ENCODE results near the gene CMBL. TPM values are rescaled to one million over a fixed set of nuclear protein-coding genes. Genes with fewer than 3 reads are reported as not detected.

Gene CMBL
- total RNA-seq, 1 experiment from 2014 or later = 12.6 TPM

- no peak overlapping the region for H3K4me2 ChIP-seq (ENCODE audit: insufficient read depth, insufficient read length, low read length)
- no peak overlapping the region for H3K27ac ChIP-seq (ENCODE audit: insufficient read length, low read depth, low read length)
- H3T11ph ChIP-seq (ENCODE audit: low read length) = no peak overlapping the region
- H3K23me2 ChIP-seq (ENCODE audit: insufficient read length, low read depth, low read length, poor library complexity, severe bottlenecking) = peaks cover 10% of the 10 kb centered on the region
- no peaks in the 10 kb centered on the region; a peak in 2 of 4 replicates for H3K4me1 Mint-ChIP-seq
- H3K79me2 ChIP-seq (ENCODE audit: insufficient read depth, low read length) = no peaks in the 10 kb centered on the region
- H2BK5ac ChIP-seq (ENCODE audit: insufficient read length, low read length) = no peak overlapping the region
- no peak overlapping the region for H3K23ac ChIP-seq (ENCODE audit: insufficient read length, low read depth, low read length)
- no peak overlapping the region for H2AK5ac ChIP-seq (ENCODE audit: insufficient read length, low read length)
- H3K9ac ChIP-seq (ENCODE audit: extremely low read depth, insufficient read length, low read length) = no peak overlapping the region
- no peak overlapping the region for H3K56ac ChIP-seq (ENCODE audit: insufficient read length, low read depth, low read length)
- H3K27me3 Mint-ChIP-seq (ENCODE audit: low read depth) = peaks cover 64% of the 10 kb centered on the region
- H3K4me1 ChIP-seq (ENCODE audit: insufficient read depth, low read length) = no peaks in the 10 kb centered on the region; the same call in 1 of the 2 replicates
- no peak overlapping the region for H2BK120ac ChIP-seq (ENCODE audit: low read depth, low read length, poor library complexity, severe bottlenecking)
- H3K27me3 ChIP-seq (ENCODE audit: insufficient read depth, low read length) = peaks cover 36% of the 10 kb centered on the region; the same call in 1 of the 2 replicates
- H2BK20ac ChIP-seq (ENCODE audit: low read depth, low read length, poor library complexity, severe bottlenecking) = no peak overlapping the region
- H3K4ac ChIP-seq (ENCODE audit: low read depth, low read length) = no peak overlapping the region
- H3K36me3 Mint-ChIP-seq (ENCODE audit: insufficient read depth in 1 of 3, low read depth in 3 of 3) = no peaks in the 10 kb centered on the region; a peak in 1 of 7 replicates
- H3K79me1 ChIP-seq (ENCODE audit: insufficient read depth, low read depth, low read length, poor library complexity, severe bottlenecking) = no peaks in the 10 kb centered on the region
- TF ChIP-seq CTCF (conservative IDR thresholded peaks at IDR 0.05) = no peak
- no peaks in the 10 kb centered on the region for H3K9me3 Mint-ChIP-seq
- no CpG with 5 or more reads among the region's 7 CpGs for WGBS (ENCODE audit: extremely low coverage, insufficient read length, low lambda C conversion rate)
- no peak overlapping the region for H3K14ac ChIP-seq (ENCODE audit: insufficient read depth, low read length)
- H2BK15ac ChIP-seq (ENCODE audit: low read depth, low read length) = no peak overlapping the region
- H2AFZ ChIP-seq (ENCODE audit: low read length) = no peak overlapping the region
- H4K5ac ChIP-seq (ENCODE audit: insufficient read length, low read depth, low read length) = no peak overlapping the region
- H3K18ac ChIP-seq (ENCODE audit: insufficient read length, low read depth, low read length) = no peak overlapping the region
- no peak overlapping the region for H2BK12ac ChIP-seq (ENCODE audit: insufficient read length, low read depth, low read length)
- H4K20me1 ChIP-seq (ENCODE audit: control insufficient read depth, insufficient read depth, insufficient read length) = no peaks in the 10 kb centered on the region
- no peak overlapping the region for H3K4me3 Mint-ChIP-seq
- no peak overlapping the region for H4K91ac ChIP-seq (ENCODE audit: insufficient read length, low read depth, low read length)
- H4K8ac ChIP-seq (replicated peaks; ENCODE audit: insufficient read length, low read depth, low read length) = no peak overlapping the region
- DNase-seq = no peak
- H3K27ac Mint-ChIP-seq = no peak overlapping the region
- H3K9me3 ChIP-seq (ENCODE audit: control insufficient read depth, low read depth, low read length) = no peaks in the 10 kb centered on the region
These were observed 22.2 kb upstream of the CMBL start for GRCh38 chr5:10329820-10330481.
